Measurements from ENCODE around the gene PYGB. TPM values are rescaled to one million over a fixed set of nuclear protein-coding genes. Genes with fewer than 3 reads are reported as not detected.

Gene PYGB
- total RNA-seq, 1 donor from 2014 or later: 46.6 TPM

DNA sequence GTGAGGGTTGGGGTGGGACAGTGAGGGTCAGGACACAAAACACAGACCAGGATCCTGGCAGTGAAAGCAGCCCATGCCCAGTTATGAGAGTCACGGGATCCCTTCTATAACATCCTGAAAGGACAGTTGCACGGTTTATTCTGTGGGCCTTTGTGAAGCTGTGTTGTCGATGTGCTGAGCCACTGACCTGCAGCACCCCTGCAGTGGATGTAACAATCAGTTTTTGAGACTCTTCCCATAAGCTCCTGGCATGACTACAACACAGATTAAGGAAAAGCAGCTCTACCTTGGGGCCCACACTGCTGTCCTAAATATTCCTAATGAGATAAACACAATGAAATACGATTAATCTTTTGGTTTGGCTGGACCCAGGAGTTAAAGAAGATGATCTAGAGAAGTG, 3.7 kb downstream of the PYGB start:
- Mint-ChIP-seq H3K4me3 (no peak overlapping the region), H3K9me3 (no peaks in the 10 kb centered on the region), H3K27ac (no peak overlapping the region), H3K36me3 (no peaks in the 10 kb centered on the region), H3K4me1 (peaks cover 25% of the 10 kb centered on the region), H3K27me3 (ENCODE audit: low read depth) (peaks cover 8% of the 10 kb centered on the region)
- DNase-seq (ENCODE audit: low spot score in 2 of 2, unreplicated experiment in 2 of 2): no peak
- TF ChIP-seq, protein P1, sequence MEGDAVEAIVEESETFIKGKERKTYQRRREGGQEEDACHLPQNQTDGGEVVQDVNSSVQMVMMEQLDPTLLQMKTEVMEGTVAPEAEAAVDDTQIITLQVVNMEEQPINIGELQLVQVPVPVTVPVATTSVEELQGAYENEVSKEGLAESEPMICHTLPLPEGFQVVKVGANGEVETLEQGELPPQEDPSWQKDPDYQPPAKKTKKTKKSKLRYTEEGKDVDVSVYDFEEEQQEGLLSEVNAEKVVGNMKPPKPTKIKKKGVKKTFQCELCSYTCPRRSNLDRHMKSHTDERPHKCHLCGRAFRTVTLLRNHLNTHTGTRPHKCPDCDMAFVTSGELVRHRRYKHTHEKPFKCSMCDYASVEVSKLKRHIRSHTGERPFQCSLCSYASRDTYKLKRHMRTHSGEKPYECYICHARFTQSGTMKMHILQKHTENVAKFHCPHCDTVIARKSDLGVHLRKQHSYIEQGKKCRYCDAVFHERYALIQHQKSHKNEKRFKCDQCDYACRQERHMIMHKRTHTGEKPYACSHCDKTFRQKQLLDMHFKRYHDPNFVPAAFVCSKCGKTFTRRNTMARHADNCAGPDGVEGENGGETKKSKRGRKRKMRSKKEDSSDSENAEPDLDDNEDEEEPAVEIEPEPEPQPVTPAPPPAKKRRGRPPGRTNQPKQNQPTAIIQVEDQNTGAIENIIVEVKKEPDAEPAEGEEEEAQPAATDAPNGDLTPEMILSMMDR (IDR thresholded peaks at IDR 0.05; ENCODE audit: unreplicated experiment): no peak

DNA sequence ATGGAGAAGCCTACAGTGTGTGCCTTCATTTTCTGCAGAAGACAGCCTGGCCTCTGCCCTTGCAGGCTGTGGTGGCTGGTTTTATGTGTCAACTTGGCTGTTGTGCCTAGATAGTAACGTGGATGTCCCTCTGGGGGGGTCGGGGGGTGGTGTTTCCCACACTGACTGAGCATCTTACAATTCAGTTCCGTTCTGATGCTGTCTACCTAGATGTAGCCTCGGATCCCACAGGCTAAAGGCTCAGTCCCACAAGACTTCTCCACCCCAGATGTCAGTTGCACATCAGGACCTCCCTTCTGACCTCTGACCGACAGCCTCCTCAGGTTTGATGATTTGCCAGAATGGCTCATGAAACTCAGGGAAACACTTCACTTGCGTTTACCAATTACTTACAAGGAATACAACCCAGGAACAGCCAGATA, 4.4 kb downstream of the PYGB start:
- Mint-ChIP-seq H3K4me3 (no peak overlapping the region), H3K27ac (no peak overlapping the region), H3K4me1 (peaks cover 25% of the 10 kb centered on the region), H3K36me3 (no peaks in the 10 kb centered on the region), H3K27me3 (ENCODE audit: low read depth) (peaks cover 1% of the 10 kb centered on the region), H3K9me3 (no peaks in the 10 kb centered on the region)
- DNase-seq (ENCODE audit: low spot score in 2 of 2, unreplicated experiment in 2 of 2): no peak
- TF ChIP-seq, protein P1 (IDR thresholded peaks at IDR 0.05; ENCODE audit: unreplicated experiment): no peak

DNA sequence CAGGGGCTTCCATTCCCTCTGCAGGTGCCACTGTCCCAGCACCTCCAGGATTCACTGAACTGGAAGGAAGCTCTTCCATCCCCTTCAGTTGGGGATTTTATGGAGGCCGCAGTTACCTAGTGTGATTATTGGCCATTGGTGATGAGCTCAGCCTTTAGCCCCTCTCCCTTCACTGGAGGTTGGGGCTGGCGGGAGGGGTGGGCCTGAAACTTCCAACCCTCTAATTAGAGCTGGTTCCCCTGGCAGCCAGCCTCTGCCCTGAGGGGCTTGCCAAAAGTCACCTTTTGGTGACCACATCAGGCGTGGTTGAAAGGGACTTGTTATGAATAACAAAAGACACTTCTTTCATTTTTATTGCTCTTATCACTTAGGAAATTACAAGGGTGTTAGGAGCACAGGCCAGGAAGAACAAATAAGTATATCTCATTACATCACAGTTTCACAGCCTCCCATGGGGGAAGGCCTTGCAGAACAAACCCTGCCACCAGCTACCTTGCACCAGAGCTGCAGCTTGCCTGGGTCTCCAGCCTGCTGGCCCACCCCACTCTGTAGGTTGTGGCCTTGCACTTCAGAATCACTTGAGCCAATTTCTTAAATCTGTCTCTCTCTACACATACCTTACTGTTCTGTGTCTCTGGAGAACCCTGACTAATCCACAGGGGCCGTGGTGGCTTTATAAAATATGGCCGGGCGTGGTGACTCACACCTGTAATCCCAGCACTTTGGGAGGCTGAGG, 5.0 kb downstream of the PYGB start:
- TF ChIP-seq, protein P1 (IDR thresholded peaks at IDR 0.05; ENCODE audit: unreplicated experiment): no peak
- H3K27ac Mint-ChIP-seq: no peak overlapping the region
- H3K36me3 Mint-ChIP-seq: peaks cover under 1% of the 10 kb centered on the region
- H3K4me1 Mint-ChIP-seq: peaks cover 25% of the 10 kb centered on the region
- H3K27me3 Mint-ChIP-seq (ENCODE audit: low read depth): no peaks in the 10 kb centered on the region
- H3K9me3 Mint-ChIP-seq: no peaks in the 10 kb centered on the region
- no peak overlapping the region for H3K4me3 Mint-ChIP-seq
- no peak for DNase-seq (ENCODE audit: low spot score in 2 of 2, unreplicated experiment in 2 of 2)

DNA sequence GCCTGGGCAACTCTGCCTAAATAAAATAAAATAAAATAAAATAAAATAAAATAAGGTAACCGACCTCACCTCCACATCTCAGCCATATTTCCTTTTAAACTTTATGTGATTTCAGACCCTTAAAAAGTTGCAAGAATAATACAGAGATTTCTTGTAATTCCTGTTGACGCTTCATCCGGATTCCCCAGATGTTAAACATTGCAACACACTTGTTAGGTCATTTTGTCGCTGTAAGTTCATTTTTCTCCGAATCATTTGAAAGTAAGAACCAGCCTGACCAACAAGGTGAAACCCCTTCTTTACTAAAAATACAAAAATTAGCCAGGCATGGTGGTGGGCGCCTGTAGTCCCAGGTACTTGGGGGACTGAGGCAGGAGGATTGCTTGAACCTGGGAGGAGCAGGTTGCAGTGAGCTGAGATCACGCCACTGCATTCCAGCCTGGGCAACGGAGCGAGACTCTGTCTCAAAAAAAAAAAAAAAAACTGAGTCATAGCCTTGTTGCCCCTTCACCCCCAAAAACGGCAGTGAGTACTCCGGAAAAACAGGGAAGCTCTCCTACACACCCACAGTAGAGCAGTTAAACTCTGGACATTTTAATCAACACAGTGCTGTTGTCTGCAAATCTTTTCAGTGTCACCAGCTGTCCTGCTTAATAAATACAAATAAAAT, 5.9 kb downstream of the PYGB start:
- no peak for DNase-seq (ENCODE audit: low spot score in 2 of 2, unreplicated experiment in 2 of 2)
- Mint-ChIP-seq H3K9me3 (no peaks in the 10 kb centered on the region), H3K4me3 (no peak overlapping the region), H3K27me3 (ENCODE audit: low read depth) (no peaks in the 10 kb centered on the region), H3K36me3 (peaks cover 3% of the 10 kb centered on the region), H3K27ac (no peak overlapping the region), H3K4me1 (peaks cover 22% of the 10 kb centered on the region)
- TF ChIP-seq, protein P1 (IDR thresholded peaks at IDR 0.05; ENCODE audit: unreplicated experiment): no peak

DNA sequence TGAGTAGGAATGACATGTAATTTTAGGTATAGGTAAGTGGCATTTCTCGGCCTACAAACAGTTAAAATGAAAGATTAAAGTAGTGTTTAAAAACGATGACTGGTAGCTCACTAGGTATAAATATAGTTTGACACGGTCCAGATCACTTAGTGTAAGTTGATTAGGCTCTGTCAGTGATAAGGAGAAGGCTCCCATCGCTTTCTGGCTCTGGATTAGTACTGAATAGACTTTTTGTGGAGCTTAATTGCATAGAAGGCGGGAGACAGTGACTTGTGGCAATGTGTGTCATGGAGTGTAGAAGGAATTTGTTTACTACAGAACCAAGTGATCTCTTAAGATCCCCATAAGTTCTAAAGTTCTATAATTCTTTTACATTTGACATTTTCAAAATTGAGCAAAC, 6.7 kb downstream of the PYGB start:
- no peak for DNase-seq (ENCODE audit: low spot score in 2 of 2, unreplicated experiment in 2 of 2)
- no peak overlapping the region for H3K4me3 Mint-ChIP-seq
- TF ChIP-seq, protein P1 (IDR thresholded peaks at IDR 0.05; ENCODE audit: unreplicated experiment): no peak
- peaks cover 10% of the 10 kb centered on the region for H3K36me3 Mint-ChIP-seq
- no peak overlapping the region for H3K27ac Mint-ChIP-seq
- no peaks in the 10 kb centered on the region for H3K27me3 Mint-ChIP-seq (ENCODE audit: low read depth)
- peaks cover 14% of the 10 kb centered on the region for H3K4me1 Mint-ChIP-seq
- no peaks in the 10 kb centered on the region for H3K9me3 Mint-ChIP-seq

Data from mesothelial cell of epicardium (in vitro differentiated cells).